Ascending aorta (tissue), 2 donors: ENCODE data around the gene TNFRSF18. TPM values are rescaled to one million over a fixed set of nuclear protein-coding genes. Genes with fewer than 3 reads are reported as not detected.

ENCODE experiments used
- DNase-seq, 2 donors: peaks; one replicate each; pipeline ENCODE4 v3.0.0-alpha.2; 2019; ENCODE audit warnings: low spot score in 2 of 2
- H3K27ac ChIP-seq, 2 donors: fragments of 200-600 bp; sonication (generic); one replicate each; pipeline ENCODE4 v1.5.1; 2016 to 2017; ENCODE audit warnings: mild to moderate bottlenecking in 1 of 2
- H3K27me3 ChIP-seq: fragments of 200-600 bp; sonication (generic); one replicate; pipeline ENCODE4 v1.5.1; 2017
- H3K36me3 ChIP-seq, 2 donors: fragments of 200-600 bp; sonication (generic); one replicate each; pipeline ENCODE4 v1.5.1; 2016
- H3K4me1 ChIP-seq, 2 donors: fragments of 200-600 bp; sonication (generic); one replicate each; pipeline ENCODE4 v1.5.1; 2016 to 2017; ENCODE audit warnings: mild to moderate bottlenecking in 1 of 2
- H3K4me3 ChIP-seq, 2 donors: fragments of 200-600 bp; sonication (generic); one replicate each; pipeline ENCODE4 v1.5.1; 2016 to 2017; ENCODE audit warnings: mild to moderate bottlenecking in 1 of 2
- H3K9me3 ChIP-seq, 2 donors: fragments of 200-600 bp; sonication (generic); one replicate each; pipeline ENCODE4 v1.5.1; 2016
- CTCF ChIP-seq, 3 experiments: fragments of 200-600 bp in 2 of 3; fragments of 450-650 bp in 1 of 3; sonication (generic) in 2 of 3; IDR thresholded peaks; one replicate each; pipeline ENCODE4 v1.5.1; 2016 to 2019; ENCODE audit warnings: antibody characterized with exemption in 3 of 3, mild to moderate bottlenecking in 1 of 3, moderate library complexity in 1 of 3
- intact Hi-C: fragments of 100-400 bp; cut with DNase I; formaldehyde crosslinking; loops from one replicate; pipeline ENCODE4 v1.15.1; 2023
- total RNA-seq: library from RNA; depleted of rRNA; stranded (reverse); fragments of >200 nt; gene quantifications from one replicate; pipeline ENCODE4 v1.1.0, GENCODE V29; 2016

Gene TNFRSF18
- total RNA-seq, 1 donor from 2014 or later = not detected

- intact Hi-C loops = no loop called here
These were observed 32.8 kb upstream of the TNFRSF18 start for GRCh38 chr1:1239227-1239613.

GRCh38 chr1:1238702-1239178, 32.3 kb upstream of the TNFRSF18 start:
- Histone ChIP-seq H3K4me3 (no peak overlapping the region), H3K27ac (no peak overlapping the region), H3K4me1 (no peaks in the 10 kb centered on the region), H3K9me3 (no peaks in the 10 kb centered on the region), H3K36me3 (no peaks in the 10 kb centered on the region), H3K27me3 (no peaks in the 10 kb centered on the region)
- intact Hi-C loops = no loop called here
- no peak for DNase-seq
- TF ChIP-seq CTCF (IDR thresholded peaks at IDR 0.05) = no peak

More at GRCh38 chr1:1239227-1239613, 32.8 kb upstream of the TNFRSF18 start:
- Histone ChIP-seq H3K4me1 (no peaks in the 10 kb centered on the region), H3K27ac (no peak overlapping the region), H3K27me3 (no peaks in the 10 kb centered on the region), H3K36me3 (no peaks in the 10 kb centered on the region), H3K4me3 (no peak overlapping the region), H3K9me3 (no peaks in the 10 kb centered on the region)
- DNase-seq = no peak
- TF ChIP-seq CTCF (IDR thresholded peaks at IDR 0.05) = no peak

- no peak overlapping the region for H3K27ac ChIP-seq
These were observed 31.7 kb upstream of the TNFRSF18 start for GRCh38 chr1:1237874-1238701.

GRCh38 chr1:1236945-1237873, 30.8 kb upstream of the TNFRSF18 start:
- Histone ChIP-seq H3K27me3 (no peaks in the 10 kb centered on the region), H3K36me3 (no peaks in the 10 kb centered on the region), H3K4me3 (no peak overlapping the region), H3K9me3 (no peaks in the 10 kb centered on the region), H3K27ac (no peak overlapping the region), H3K4me1 (peaks cover 7 to 8% of the 10 kb centered on the region in 2 donors)
- no peak for TF ChIP-seq CTCF (IDR thresholded peaks at IDR 0.05)
- intact Hi-C loops = no loop called here
- DNase-seq = no peak

More at GRCh38 chr1:1237874-1238701, 31.7 kb upstream of the TNFRSF18 start:
- intact Hi-C loops = no loop called here
- H3K9me3 ChIP-seq = no peaks in the 10 kb centered on the region
- H3K36me3 ChIP-seq = no peaks in the 10 kb centered on the region
- no peak overlapping the region for H3K4me3 ChIP-seq
- peaks cover 1 to 2% of the 10 kb centered on the region in 2 donors for H3K4me1 ChIP-seq
- no peak for TF ChIP-seq CTCF (IDR thresholded peaks at IDR 0.05)
- DNase-seq = no peak
- no peaks in the 10 kb centered on the region for H3K27me3 ChIP-seq

- Histone ChIP-seq H3K36me3 (no peaks in the 10 kb centered on the region), H3K4me3 (no peak overlapping the region), H3K27ac (no peak overlapping the region), H3K27me3 (no peaks in the 10 kb centered on the region), H3K9me3 (no peaks in the 10 kb centered on the region), H3K4me1 (peaks cover 7 to 8% of the 10 kb centered on the region in 2 donors)
- DNase-seq = no peak
- intact Hi-C loops = no loop called here
- no peak for TF ChIP-seq CTCF (IDR thresholded peaks at IDR 0.05)
These were observed 29.9 kb upstream of the TNFRSF18 start for GRCh38 chr1:1236176-1236763.
